ENCODE results near the gene RPH3AL. TPM values are rescaled to one million over a fixed set of nuclear protein-coding genes. Genes with fewer than 3 reads are reported as not detected.

The RPH3AL gene
- total and polyA plus RNA-seq, 2 donors = 2.6 to 3.2 TPM

- WGBS = 94% methylated on average over 29 of the region's 29 CpGs
- peaks cover 0 to 2% of the 10 kb centered on the region in 2 donors for H3K27me3 ChIP-seq (ENCODE audit: control insufficient read depth in 2 of 2, insufficient read depth in 1 of 2, low read length in 1 of 2)
- no peaks in the 10 kb centered on the region for H3K36me3 ChIP-seq (ENCODE audit: control insufficient read depth in 2 of 2, insufficient read depth in 2 of 2, low read length in 1 of 2)
- no peaks in the 10 kb centered on the region for H3K9me3 ChIP-seq (ENCODE audit: control insufficient read depth in 2 of 2, insufficient read depth in 1 of 2, low read length in 1 of 2)
- no peak overlapping the region for H3K4me3 ChIP-seq (ENCODE audit: low read length in 2 of 2)
- no peak for DNase-seq (ENCODE audit: low read depth in 6 of 9, low spot score in 9 of 9)
- no peaks in the 10 kb centered on the region for H3K4me1 ChIP-seq (ENCODE audit: control insufficient read depth in 2 of 2, insufficient read depth in 2 of 2, low read length in 2 of 2)
- H3K27ac ChIP-seq (ENCODE audit: low read depth in 1 of 2, low read length in 1 of 2) = no peak overlapping the region
These were observed 67.8 kb downstream of the RPH3AL start for GRCh38 chr17:284676-285355.

GRCh38 chr17:283911-284675 is 68.5 kb downstream of the RPH3AL start:
- Histone ChIP-seq H3K9me3 (ENCODE audit: control insufficient read depth in 2 of 2, insufficient read depth in 1 of 2, low read length in 1 of 2) (no peaks in the 10 kb centered on the region), H3K4me1 (ENCODE audit: control insufficient read depth in 2 of 2, insufficient read depth in 2 of 2, low read length in 2 of 2) (no peaks in the 10 kb centered on the region), H3K4me3 (ENCODE audit: low read length in 2 of 2) (no peak overlapping the region), H3K36me3 (ENCODE audit: control insufficient read depth in 2 of 2, insufficient read depth in 2 of 2, low read length in 1 of 2) (no peaks in the 10 kb centered on the region), H3K27ac (ENCODE audit: low read depth in 1 of 2, low read length in 1 of 2) (no peak overlapping the region), H3K27me3 (ENCODE audit: control insufficient read depth in 2 of 2, insufficient read depth in 1 of 2, low read length in 1 of 2) (peaks cover 0 to 2% of the 10 kb centered on the region in 2 donors)
- WGBS = 92% methylated on average over 25 of the region's 25 CpGs
- DNase-seq (ENCODE audit: low read depth in 6 of 9, low spot score in 9 of 9) = no peak

GRCh38 chr17:282912-283882 is 69.4 kb downstream of the RPH3AL start:
- Histone ChIP-seq H3K4me1 (ENCODE audit: control insufficient read depth in 2 of 2, insufficient read depth in 2 of 2, low read length in 2 of 2) (no peaks in the 10 kb centered on the region), H3K27ac (ENCODE audit: low read depth in 1 of 2, low read length in 1 of 2) (no peak overlapping the region), H3K36me3 (ENCODE audit: control insufficient read depth in 2 of 2, insufficient read depth in 2 of 2, low read length in 1 of 2) (no peaks in the 10 kb centered on the region), H3K9me3 (ENCODE audit: control insufficient read depth in 2 of 2, insufficient read depth in 1 of 2, low read length in 1 of 2) (no peaks in the 10 kb centered on the region), H3K4me3 (ENCODE audit: low read length in 2 of 2) (no peak overlapping the region), H3K27me3 (ENCODE audit: control insufficient read depth in 2 of 2, insufficient read depth in 1 of 2, low read length in 1 of 2) (peaks cover 0 to 2% of the 10 kb centered on the region in 2 donors)
- WGBS = 95% methylated on average over 28 of the region's 28 CpGs
- no peak for DNase-seq (ENCODE audit: low read depth in 6 of 9, low spot score in 9 of 9)

- H3K4me1 ChIP-seq (ENCODE audit: control insufficient read depth in 2 of 2, insufficient read depth in 2 of 2, low read length in 2 of 2) = no peaks in the 10 kb centered on the region
- WGBS = 90% methylated on average over 32 of the region's 32 CpGs
- peaks cover 0 to 2% of the 10 kb centered on the region in 2 donors for H3K27me3 ChIP-seq (ENCODE audit: control insufficient read depth in 2 of 2, insufficient read depth in 1 of 2, low read length in 1 of 2)
- H3K4me3 ChIP-seq (ENCODE audit: low read length in 2 of 2) = no peak overlapping the region
- no peaks in the 10 kb centered on the region for H3K36me3 ChIP-seq (ENCODE audit: control insufficient read depth in 2 of 2, insufficient read depth in 2 of 2, low read length in 1 of 2)
- DNase-seq (ENCODE audit: low read depth in 6 of 9, low spot score in 9 of 9) = no peak
- no peak overlapping the region for H3K27ac ChIP-seq (ENCODE audit: low read depth in 1 of 2, low read length in 1 of 2)
- no peaks in the 10 kb centered on the region for H3K9me3 ChIP-seq (ENCODE audit: control insufficient read depth in 2 of 2, insufficient read depth in 1 of 2, low read length in 1 of 2)
These were observed 70.4 kb downstream of the RPH3AL start for GRCh38 chr17:282000-282911.

- peaks cover 0 to 2% of the 10 kb centered on the region in 2 donors for H3K27me3 ChIP-seq (ENCODE audit: control insufficient read depth in 2 of 2, insufficient read depth in 1 of 2, low read length in 1 of 2)
- H3K36me3 ChIP-seq (ENCODE audit: control insufficient read depth in 2 of 2, insufficient read depth in 2 of 2, low read length in 1 of 2) = no peaks in the 10 kb centered on the region
- H3K9me3 ChIP-seq (ENCODE audit: control insufficient read depth in 2 of 2, insufficient read depth in 1 of 2, low read length in 1 of 2) = no peaks in the 10 kb centered on the region
- WGBS = 89% methylated on average over 21 of the region's 21 CpGs
- H3K27ac ChIP-seq (ENCODE audit: low read depth in 1 of 2, low read length in 1 of 2) = no peak overlapping the region
- no peak overlapping the region for H3K4me3 ChIP-seq (ENCODE audit: low read length in 2 of 2)
- DNase-seq (ENCODE audit: low read depth in 6 of 9, low spot score in 9 of 9) = no peak
- H3K4me1 ChIP-seq (ENCODE audit: control insufficient read depth in 2 of 2, insufficient read depth in 2 of 2, low read length in 2 of 2) = no peaks in the 10 kb centered on the region
These were observed 71.1 kb downstream of the RPH3AL start for GRCh38 chr17:281365-281999.

- no peaks in the 10 kb centered on the region for H3K36me3 ChIP-seq (ENCODE audit: control insufficient read depth in 2 of 2, insufficient read depth in 2 of 2, low read length in 1 of 2)
- no peaks in the 10 kb centered on the region for H3K27me3 ChIP-seq (ENCODE audit: control insufficient read depth in 2 of 2, insufficient read depth in 1 of 2, low read length in 1 of 2)
- H3K9me3 ChIP-seq (ENCODE audit: control insufficient read depth in 2 of 2, insufficient read depth in 1 of 2, low read length in 1 of 2) = no peaks in the 10 kb centered on the region
- no peak overlapping the region for H3K4me3 ChIP-seq (ENCODE audit: low read length in 2 of 2)
- H3K27ac ChIP-seq (ENCODE audit: low read depth in 1 of 2, low read length in 1 of 2) = no peak overlapping the region
- no peaks in the 10 kb centered on the region for H3K4me1 ChIP-seq (ENCODE audit: control insufficient read depth in 2 of 2, insufficient read depth in 2 of 2, low read length in 2 of 2)
- 91% methylated on average over 9 of the region's 9 CpGs for WGBS
- DNase-seq (ENCODE audit: low read depth in 6 of 9, low spot score in 9 of 9) = no peak
These were observed 71.7 kb downstream of the RPH3AL start for GRCh38 chr17:280901-281300.

GRCh38 chr17:280216-280615 is 72.4 kb downstream of the RPH3AL start:
- Histone ChIP-seq H3K9me3 (ENCODE audit: control insufficient read depth in 2 of 2, insufficient read depth in 1 of 2, low read length in 1 of 2) (no peaks in the 10 kb centered on the region), H3K4me1 (ENCODE audit: control insufficient read depth in 2 of 2, insufficient read depth in 2 of 2, low read length in 2 of 2) (no peaks in the 10 kb centered on the region), H3K27ac (ENCODE audit: low read depth in 1 of 2, low read length in 1 of 2) (no peak overlapping the region), H3K4me3 (ENCODE audit: low read length in 2 of 2) (no peak overlapping the region), H3K27me3 (ENCODE audit: control insufficient read depth in 2 of 2, insufficient read depth in 1 of 2, low read length in 1 of 2) (no peaks in the 10 kb centered on the region), H3K36me3 (ENCODE audit: control insufficient read depth in 2 of 2, insufficient read depth in 2 of 2, low read length in 1 of 2) (no peaks in the 10 kb centered on the region)
- DNase-seq (ENCODE audit: low read depth in 6 of 9, low spot score in 9 of 9) = no peak
- WGBS = 87% methylated on average over 7 of the region's 7 CpGs

- Histone ChIP-seq H3K36me3 (ENCODE audit: control insufficient read depth in 2 of 2, insufficient read depth in 2 of 2, low read length in 1 of 2) (no peaks in the 10 kb centered on the region), H3K27me3 (ENCODE audit: control insufficient read depth in 2 of 2, insufficient read depth in 1 of 2, low read length in 1 of 2) (no peaks in the 10 kb centered on the region), H3K4me3 (ENCODE audit: low read length in 2 of 2) (no peak overlapping the region), H3K27ac (ENCODE audit: low read depth in 1 of 2, low read length in 1 of 2) (no peak overlapping the region), H3K9me3 (ENCODE audit: control insufficient read depth in 2 of 2, insufficient read depth in 1 of 2, low read length in 1 of 2) (no peaks in the 10 kb centered on the region), H3K4me1 (ENCODE audit: control insufficient read depth in 2 of 2, insufficient read depth in 2 of 2, low read length in 2 of 2) (no peaks in the 10 kb centered on the region)
- DNase-seq (ENCODE audit: low read depth in 6 of 9, low spot score in 9 of 9) = no peak
- 69% methylated on average over 4 of the region's 4 CpGs for WGBS
These were observed 72.8 kb downstream of the RPH3AL start for GRCh38 chr17:279776-280175.
